Measurements from ENCODE around the gene DCLK1. TPM values are rescaled to one million over a fixed set of nuclear protein-coding genes. Genes with fewer than 3 reads are reported as not detected.

Gene DCLK1
- total RNA-seq, 4 donors from 2014 or later, result 0.72 to 9.1 (median 4.9) TPM

DNA sequence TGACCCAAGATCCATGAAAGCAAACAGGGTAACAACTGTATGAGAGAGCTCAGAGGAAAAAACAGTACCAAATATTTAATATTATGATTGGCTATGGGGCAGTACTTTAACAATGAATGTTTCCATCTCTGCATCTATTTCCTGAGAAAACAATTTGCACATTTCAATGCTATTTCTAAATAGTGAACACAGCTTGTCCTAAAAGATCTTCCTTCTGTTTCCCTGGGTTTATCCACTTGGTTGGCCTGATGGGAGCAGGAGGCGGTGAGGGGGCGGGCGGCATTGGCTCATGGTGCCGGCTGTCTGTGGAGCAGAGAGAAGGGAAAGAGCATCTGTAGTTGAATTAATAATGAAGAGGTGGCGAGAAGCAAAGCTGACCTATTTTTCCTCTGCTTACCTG lies 291.4 kb downstream of the DCLK1 start:
- TF ChIP-seq, protein P1, sequence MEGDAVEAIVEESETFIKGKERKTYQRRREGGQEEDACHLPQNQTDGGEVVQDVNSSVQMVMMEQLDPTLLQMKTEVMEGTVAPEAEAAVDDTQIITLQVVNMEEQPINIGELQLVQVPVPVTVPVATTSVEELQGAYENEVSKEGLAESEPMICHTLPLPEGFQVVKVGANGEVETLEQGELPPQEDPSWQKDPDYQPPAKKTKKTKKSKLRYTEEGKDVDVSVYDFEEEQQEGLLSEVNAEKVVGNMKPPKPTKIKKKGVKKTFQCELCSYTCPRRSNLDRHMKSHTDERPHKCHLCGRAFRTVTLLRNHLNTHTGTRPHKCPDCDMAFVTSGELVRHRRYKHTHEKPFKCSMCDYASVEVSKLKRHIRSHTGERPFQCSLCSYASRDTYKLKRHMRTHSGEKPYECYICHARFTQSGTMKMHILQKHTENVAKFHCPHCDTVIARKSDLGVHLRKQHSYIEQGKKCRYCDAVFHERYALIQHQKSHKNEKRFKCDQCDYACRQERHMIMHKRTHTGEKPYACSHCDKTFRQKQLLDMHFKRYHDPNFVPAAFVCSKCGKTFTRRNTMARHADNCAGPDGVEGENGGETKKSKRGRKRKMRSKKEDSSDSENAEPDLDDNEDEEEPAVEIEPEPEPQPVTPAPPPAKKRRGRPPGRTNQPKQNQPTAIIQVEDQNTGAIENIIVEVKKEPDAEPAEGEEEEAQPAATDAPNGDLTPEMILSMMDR (IDR thresholded peaks at IDR 0.05), result no peak
- no peak for TF ChIP-seq POLR2A (IDR thresholded peaks at IDR 0.05)
- Histone ChIP-seq H3K27ac (no peak overlapping the region), H3K27me3 (no peaks in the 10 kb centered on the region), H3K4me1 (no peaks in the 10 kb centered on the region), H3K4me3 (no peak overlapping the region), H3K9me3 (no peaks in the 10 kb centered on the region), H3K36me3 (no peaks in the 10 kb centered on the region)
- WGBS, 2 donors, result 79 to 84% methylated on average over 5 of the region's 5 CpGs
- intact Hi-C loops (cut with DNase I), result no loop called here
- DNase-seq, result no peak

DNA sequence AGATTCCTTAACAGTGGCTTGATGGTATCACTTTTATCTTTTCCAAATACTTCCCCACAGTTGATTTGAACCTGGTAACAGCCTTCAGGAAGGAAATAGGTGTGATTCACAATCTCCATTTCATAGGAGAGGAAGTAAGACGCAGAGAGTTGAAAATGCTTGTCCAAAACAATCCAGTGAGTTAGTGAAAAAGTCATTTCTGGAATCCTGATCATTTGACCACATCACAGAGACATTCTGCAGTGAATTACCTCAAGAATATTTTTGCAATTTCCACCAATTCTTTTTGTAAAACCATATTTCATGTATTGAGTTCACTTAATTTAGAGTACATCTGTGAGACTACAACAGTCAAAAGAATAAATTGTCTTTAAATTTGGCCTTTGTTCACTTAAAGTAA lies 292.8 kb downstream of the DCLK1 start:
- WGBS, 2 donors, result 57 to 76% methylated on average over 1 of the region's 1 CpG
- H3K27me3 ChIP-seq, result no peaks in the 10 kb centered on the region
- H3K4me1 ChIP-seq, result no peaks in the 10 kb centered on the region
- no peak for DNase-seq
- no peak overlapping the region for H3K27ac ChIP-seq
- H3K4me3 ChIP-seq, result no peak overlapping the region
- no peaks in the 10 kb centered on the region for H3K36me3 ChIP-seq
- no peaks in the 10 kb centered on the region for H3K9me3 ChIP-seq
- TF ChIP-seq, protein P1 (IDR thresholded peaks at IDR 0.05), result no peak
- TF ChIP-seq POLR2A (IDR thresholded peaks at IDR 0.05), result no peak
- intact Hi-C loops (cut with DNase I), result no loop called here

DNA sequence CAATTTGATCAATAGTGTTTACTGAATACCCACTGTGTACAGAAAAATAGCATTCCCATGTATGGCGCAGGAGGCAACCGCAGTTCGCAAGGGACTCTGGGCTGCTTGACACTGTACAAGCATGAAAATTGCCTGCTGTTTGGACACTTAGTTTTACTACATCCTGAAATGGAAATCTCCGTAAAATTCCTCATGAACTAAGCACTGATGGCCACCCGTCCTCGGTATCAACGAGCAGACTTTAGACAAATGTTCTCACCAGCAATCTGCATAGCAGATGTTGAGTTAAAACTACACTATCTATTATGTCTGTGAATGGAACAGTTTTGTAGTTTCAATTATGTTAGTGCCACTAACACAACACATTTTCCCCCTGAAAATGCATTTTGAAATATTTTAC lies 294.7 kb downstream of the DCLK1 start:
- DNase-seq, result no peak
- H3K4me1 ChIP-seq, result no peaks in the 10 kb centered on the region
- no peaks in the 10 kb centered on the region for H3K36me3 ChIP-seq
- TF ChIP-seq, protein P1 (IDR thresholded peaks at IDR 0.05), result no peak
- TF ChIP-seq POLR2A (IDR thresholded peaks at IDR 0.05), result no peak
- intact Hi-C loops (cut with DNase I), result no loop called here
- no peak overlapping the region for H3K4me3 ChIP-seq
- H3K9me3 ChIP-seq, result no peaks in the 10 kb centered on the region
- H3K27ac ChIP-seq, result no peak overlapping the region
- WGBS, 2 donors, result 76 to 78% methylated on average over 7 of the region's 7 CpGs
- no peaks in the 10 kb centered on the region for H3K27me3 ChIP-seq

DNA sequence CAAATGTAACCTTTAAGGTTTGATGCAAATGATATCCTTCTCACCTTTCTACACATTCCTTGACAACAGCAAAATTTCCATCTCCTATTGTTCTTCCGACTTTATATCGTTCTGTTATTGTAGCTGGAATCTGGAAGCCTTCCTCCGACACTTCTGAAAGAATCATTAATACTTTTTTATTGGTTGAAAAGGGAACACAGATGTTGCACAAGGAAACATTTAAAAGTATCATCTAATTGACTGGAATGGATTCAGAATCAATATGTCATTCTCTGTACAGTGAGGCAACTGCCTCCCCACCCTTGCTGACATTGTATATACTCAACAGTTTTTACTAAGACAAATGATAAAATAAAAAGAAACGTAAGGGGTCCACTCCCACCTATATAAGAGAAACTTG lies 295.2 kb downstream of the DCLK1 start:
- H3K9me3 ChIP-seq, result no peaks in the 10 kb centered on the region
- H3K36me3 ChIP-seq, result no peaks in the 10 kb centered on the region
- no peak for DNase-seq
- WGBS, 2 donors, result 75 to 77% methylated on average over 4 of the region's 4 CpGs
- intact Hi-C loops (cut with DNase I), result no loop called here
- no peaks in the 10 kb centered on the region for H3K27me3 ChIP-seq
- TF ChIP-seq POLR2A (IDR thresholded peaks at IDR 0.05), result no peak
- TF ChIP-seq, protein P1 (IDR thresholded peaks at IDR 0.05), result no peak
- no peak overlapping the region for H3K27ac ChIP-seq
- no peak overlapping the region for H3K4me3 ChIP-seq
- H3K4me1 ChIP-seq, result no peaks in the 10 kb centered on the region

DNA sequence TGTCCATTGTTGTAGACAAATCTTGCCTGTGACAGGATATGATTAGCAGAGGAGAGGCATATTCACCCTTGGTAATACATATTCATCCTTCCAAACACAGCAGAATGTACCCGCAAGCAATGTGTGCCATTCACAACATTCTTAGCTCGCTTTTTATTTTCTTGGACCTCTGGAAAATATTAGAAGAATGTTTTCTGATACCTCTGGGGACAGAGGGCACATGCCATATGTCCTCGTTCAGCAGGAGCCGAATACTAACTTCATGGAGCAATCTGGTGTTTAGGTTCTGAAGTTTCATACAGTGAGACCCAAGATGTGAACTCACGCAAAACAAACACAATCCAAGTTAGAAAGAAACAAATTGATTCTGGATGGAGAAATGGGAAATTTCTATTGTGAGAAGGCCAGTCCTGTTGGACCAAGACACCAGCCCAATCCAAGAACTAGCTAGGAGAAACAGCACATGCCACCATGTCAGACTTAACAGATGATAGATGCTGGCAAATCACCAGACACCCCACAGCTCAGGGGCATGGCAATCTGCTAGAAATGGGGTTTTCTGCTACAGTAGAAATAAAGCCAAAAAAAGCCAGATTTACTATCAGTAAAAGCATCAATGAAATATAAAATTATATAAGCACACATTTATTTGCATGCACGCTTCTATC lies 297.4 kb downstream of the DCLK1 start:
- no peaks in the 10 kb centered on the region for H3K9me3 ChIP-seq
- no peak for DNase-seq
- intact Hi-C loops (cut with DNase I), result no loop called here
- WGBS, 2 donors, result 81 to 86% methylated on average over 6 of the region's 6 CpGs
- H3K27ac ChIP-seq, result no peak overlapping the region
- H3K27me3 ChIP-seq, result no peaks in the 10 kb centered on the region
- TF ChIP-seq, protein P1 (IDR thresholded peaks at IDR 0.05), result no peak
- no peak for TF ChIP-seq POLR2A (IDR thresholded peaks at IDR 0.05)
- H3K36me3 ChIP-seq, result no peaks in the 10 kb centered on the region
- no peaks in the 10 kb centered on the region for H3K4me1 ChIP-seq
- no peak overlapping the region for H3K4me3 ChIP-seq

All from esophagus squamous epithelium (tissue), 5 donors.